SH-SY5Y (cell line): ENCODE data around the gene FOXC2.

Source experiments
- GATA2 ChIP-seq: IDR thresholded peaks from 2 replicates; pipeline ENCODE4 v1.6.1; 2011; ENCODE audit warnings: mild to moderate bottlenecking, low read depth, low read length
- GATA3 ChIP-seq: IDR thresholded peaks from 2 replicates; pipeline ENCODE4 v1.6.1; 2011; ENCODE audit warnings: low read depth, mild to moderate bottlenecking, low read length, moderate library complexity

DNA sequence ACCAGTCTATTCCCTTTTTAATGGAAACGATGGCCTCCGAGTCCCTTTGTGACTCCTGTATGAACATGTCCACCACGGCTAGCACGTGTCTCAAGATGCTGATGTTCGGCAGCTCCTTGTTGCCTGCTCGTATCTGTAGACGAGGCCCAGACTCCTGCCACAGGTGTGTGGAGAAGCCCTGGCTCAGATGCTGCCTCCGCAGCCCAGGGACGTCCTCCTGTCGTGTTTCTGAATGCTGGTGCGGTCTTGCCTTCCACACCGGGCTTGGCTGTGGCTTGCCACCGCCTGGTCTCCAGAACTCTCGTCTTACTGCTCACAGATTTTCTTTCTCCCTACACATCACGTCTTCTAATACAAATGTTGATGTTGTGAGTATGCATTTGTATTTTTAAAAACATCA, 39.3 kb upstream of the FOXC2 start:
- TF ChIP-seq GATA2 (no peak), GATA3 (no peak)
